Fibroblast of skin of scalp (primary cell): ENCODE results near the gene TTLL1.
"Not testable (repeated sequence)": the region's sequence is repeated elsewhere in the genome, so short reads cannot be mapped to it uniquely, and the experiment has no call there.

Source experiments
- DNase-seq: peaks from one replicate; pipeline ENCODE4 v3.0.0-alpha.2; 2013

The TTLL1 gene

GRCh38 chr22:43012390-43012789 lies 76.8 kb downstream of the TTLL1 start:
- DNase-seq = peak; percentile 46

GRCh38 chr22:43011079-43011478 lies 78.1 kb downstream of the TTLL1 start:
- DNase-seq = no peak

- no peak for DNase-seq
These were observed 79.7 kb downstream of the TTLL1 start for GRCh38 chr22:43009444-43009843.

GRCh38 chr22:43008921-43009320 lies 80.3 kb downstream of the TTLL1 start:
- DNase-seq = no peak

- DNase-seq = peak; percentile 61
These were observed 80.7 kb downstream of the TTLL1 start for GRCh38 chr22:43008509-43008908.

GRCh38 chr22:43007519-43008102 lies 81.6 kb downstream of the TTLL1 start:
- DNase-seq = peak; percentile 38

- DNase-seq = no peak
These were observed 82.4 kb downstream of the TTLL1 start for GRCh38 chr22:43006753-43007152.

- no peak for DNase-seq
These were observed 83.1 kb downstream of the TTLL1 start for GRCh38 chr22:43006016-43006505.

GRCh38 chr22:43005106-43005505 lies 84.1 kb downstream of the TTLL1 start:
- DNase-seq = no peak

GRCh38 chr22:43004362-43005035 lies 84.7 kb downstream of the TTLL1 start:
- DNase-seq = peak; percentile 80

GRCh38 chr22:43002202-43002586 lies 87.0 kb downstream of the TTLL1 start:
- DNase-seq = peak; percentile 77

- peak; percentile 28 for DNase-seq
These were observed 87.7 kb downstream of the TTLL1 start for GRCh38 chr22:43001271-43002201.

GRCh38 chr22:43000441-43001175 lies 88.6 kb downstream of the TTLL1 start:
- DNase-seq = peak; percentile 52

- no peak for DNase-seq
These were observed 91.6 kb downstream of the TTLL1 start for GRCh38 chr22:42997582-42998090.

- DNase-seq = no peak
These were observed 92.4 kb downstream of the TTLL1 start for GRCh38 chr22:42996646-42997365.

GRCh38 chr22:42995654-42996053 lies 93.5 kb downstream of the TTLL1 start:
- DNase-seq = not testable (repeated sequence)

GRCh38 chr22:42994917-42995562 lies 94.2 kb downstream of the TTLL1 start:
- peak; percentile 94 for DNase-seq

- no peak for DNase-seq
These were observed 94.8 kb downstream of the TTLL1 start for GRCh38 chr22:42994276-42994916.

GRCh38 chr22:42993651-42994275 lies 95.4 kb downstream of the TTLL1 start:
- DNase-seq = peak; percentile 89

GRCh38 chr22:42992886-42993479 lies 96.2 kb downstream of the TTLL1 start:
- no peak for DNase-seq
